ENCODE measurements around the gene SERAC1. TPM values are rescaled to one million over a fixed set of nuclear protein-coding genes. Genes with fewer than 3 reads are reported as not detected.

Gene SERAC1
- total and polyA plus RNA-seq, 2 donors (not counting 1 experiment from before 2014, with no cell fraction given): 1.9 to 5.8 TPM

DNA sequence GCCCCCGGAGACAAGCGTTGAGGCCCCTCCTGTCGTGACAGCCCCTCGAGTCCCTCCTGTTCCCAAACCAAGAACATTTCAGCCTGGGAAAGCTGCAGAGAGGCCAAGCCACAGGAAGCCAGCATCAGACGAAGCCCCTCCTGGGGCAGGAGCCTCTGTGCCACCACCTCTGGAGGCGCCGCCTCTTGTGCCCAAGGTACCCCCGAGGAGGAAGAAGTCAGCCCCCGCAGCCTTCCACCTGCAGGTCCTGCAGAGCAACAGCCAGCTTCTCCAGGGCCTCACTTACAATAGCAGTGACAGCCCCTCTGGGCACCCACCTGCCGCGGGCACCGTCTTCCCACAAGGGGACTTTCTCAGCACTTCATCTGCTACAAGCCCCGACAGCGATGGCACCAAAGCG lies 72.4 kb downstream of the SERAC1 start:
- DNase-seq (no peak), ATAC-seq (ENCODE audit: low read depth) (no peak)
- ChIA-PET POLR2A (no interaction called here), CTCF (no interaction called here)
- H3K9ac ChIP-seq (ENCODE audit: low read length): no peak overlapping the region
- no peaks in the 10 kb centered on the region for H3K79me2 ChIP-seq (ENCODE audit: control insufficient read depth, insufficient read depth, low read length)
- H3K4me1 Mint-ChIP-seq: no peaks in the 10 kb centered on the region
- no peak overlapping the region for H3K27ac ChIP-seq (ENCODE audit: low read length in 2 of 2)
- TF ChIP-seq, protein P1, sequence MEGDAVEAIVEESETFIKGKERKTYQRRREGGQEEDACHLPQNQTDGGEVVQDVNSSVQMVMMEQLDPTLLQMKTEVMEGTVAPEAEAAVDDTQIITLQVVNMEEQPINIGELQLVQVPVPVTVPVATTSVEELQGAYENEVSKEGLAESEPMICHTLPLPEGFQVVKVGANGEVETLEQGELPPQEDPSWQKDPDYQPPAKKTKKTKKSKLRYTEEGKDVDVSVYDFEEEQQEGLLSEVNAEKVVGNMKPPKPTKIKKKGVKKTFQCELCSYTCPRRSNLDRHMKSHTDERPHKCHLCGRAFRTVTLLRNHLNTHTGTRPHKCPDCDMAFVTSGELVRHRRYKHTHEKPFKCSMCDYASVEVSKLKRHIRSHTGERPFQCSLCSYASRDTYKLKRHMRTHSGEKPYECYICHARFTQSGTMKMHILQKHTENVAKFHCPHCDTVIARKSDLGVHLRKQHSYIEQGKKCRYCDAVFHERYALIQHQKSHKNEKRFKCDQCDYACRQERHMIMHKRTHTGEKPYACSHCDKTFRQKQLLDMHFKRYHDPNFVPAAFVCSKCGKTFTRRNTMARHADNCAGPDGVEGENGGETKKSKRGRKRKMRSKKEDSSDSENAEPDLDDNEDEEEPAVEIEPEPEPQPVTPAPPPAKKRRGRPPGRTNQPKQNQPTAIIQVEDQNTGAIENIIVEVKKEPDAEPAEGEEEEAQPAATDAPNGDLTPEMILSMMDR (IDR thresholded peaks at IDR 0.05): no peak
- no peak for TF ChIP-seq EZH2 (IDR thresholded peaks at IDR 0.05; ENCODE audit: borderline replicate concordance, insufficient read depth, low read depth, low read length, poor library complexity, severe bottlenecking)
- H3K36me3 ChIP-seq (replicated peaks in 1 of 2; ENCODE audit: control extremely low read depth in 1 of 2, control insufficient read depth in 1 of 2, extremely low read depth in 1 of 2, insufficient read depth in 2 of 2, low read length in 1 of 2): peaks cover 1 to 31% of the 10 kb centered on the region in 2 experiments
- H3K4me1 ChIP-seq (ENCODE audit: control insufficient read depth in 2 of 2, insufficient read depth in 2 of 2, low read length in 2 of 2): no peaks in the 10 kb centered on the region
- no peak overlapping the region for H3K4me3 ChIP-seq (ENCODE audit: control extremely low read depth in 1 of 5, extremely low read depth in 1 of 5, insufficient read depth in 1 of 5, low read depth in 2 of 5, low read length in 4 of 5)
- H3K9me3 Mint-ChIP-seq (ENCODE audit: insufficient read depth): no peaks in the 10 kb centered on the region
- intact Hi-C loops (cut with micrococcal nuclease): no loop called here
- no peak overlapping the region for H3K4me3 Mint-ChIP-seq
- no peak overlapping the region for H2AFZ ChIP-seq (ENCODE audit: insufficient read depth, low read depth, low read length, poor library complexity, severe bottlenecking)
- H3K27me3 ChIP-seq (replicated peaks in 1 of 4; ENCODE audit: control extremely low read depth in 1 of 4, control insufficient read depth in 3 of 4, insufficient read depth in 4 of 4, low read length in 3 of 4): no peaks in the 10 kb centered on the region
- no peaks in the 10 kb centered on the region for H4K20me1 ChIP-seq (ENCODE audit: control insufficient read depth, insufficient read depth, low read length, poor library complexity, severe bottlenecking)
- 95% methylated on average over 15 of the region's 15 CpGs for WGBS (ENCODE audit: insufficient coverage)
- H3K9me3 ChIP-seq (ENCODE audit: control extremely low read depth in 1 of 3, control insufficient read depth in 2 of 3, insufficient read depth in 1 of 3, low read length in 2 of 3): no peaks in the 10 kb centered on the region
- H3K27ac Mint-ChIP-seq: no peak overlapping the region
- H3K27me3 Mint-ChIP-seq: no peaks in the 10 kb centered on the region
- no peak overlapping the region for H3K4me2 ChIP-seq (replicated peaks; ENCODE audit: low read depth, low read length, poor library complexity, severe bottlenecking)

DNA sequence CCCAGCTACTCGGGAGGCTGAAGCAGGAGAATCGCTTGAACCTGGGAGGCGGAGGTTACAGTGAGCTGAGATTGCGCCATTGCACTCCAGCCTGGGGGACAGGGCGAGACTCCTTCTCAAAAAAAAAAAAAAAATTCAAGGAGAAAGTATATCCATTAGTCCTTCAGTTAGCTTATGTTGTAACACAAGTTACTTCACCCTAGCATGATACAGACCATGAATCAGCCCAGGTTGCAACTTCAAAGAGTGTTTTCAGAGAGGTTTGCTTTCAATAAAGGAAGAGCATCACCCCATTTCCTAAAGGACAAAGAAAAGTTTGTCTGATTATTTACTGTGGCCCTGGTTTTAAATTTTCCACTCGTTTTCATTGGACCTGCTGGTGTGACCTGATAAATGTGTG lies 73.0 kb downstream of the SERAC1 start:
- Mint-ChIP-seq H3K27ac (no peak overlapping the region), H3K27me3 (no peaks in the 10 kb centered on the region), H3K9me3 (ENCODE audit: insufficient read depth) (no peaks in the 10 kb centered on the region), H3K4me3 (no peak overlapping the region), H3K4me1 (no peaks in the 10 kb centered on the region)
- Histone ChIP-seq H3K4me3 (ENCODE audit: control extremely low read depth in 1 of 5, extremely low read depth in 1 of 5, insufficient read depth in 1 of 5, low read depth in 2 of 5, low read length in 4 of 5) (no peak overlapping the region), H2AFZ (ENCODE audit: insufficient read depth, low read depth, low read length, poor library complexity, severe bottlenecking) (no peak overlapping the region), H3K27ac (ENCODE audit: low read length in 2 of 2) (no peak overlapping the region), H4K20me1 (ENCODE audit: control insufficient read depth, insufficient read depth, low read length, poor library complexity, severe bottlenecking) (no peaks in the 10 kb centered on the region), H3K4me2 (replicated peaks; ENCODE audit: low read depth, low read length, poor library complexity, severe bottlenecking) (no peak overlapping the region), H3K9ac (ENCODE audit: low read length) (no peak overlapping the region), H3K4me1 (ENCODE audit: control insufficient read depth in 2 of 2, insufficient read depth in 2 of 2, low read length in 2 of 2) (no peaks in the 10 kb centered on the region), H3K9me3 (ENCODE audit: control extremely low read depth in 1 of 3, control insufficient read depth in 2 of 3, insufficient read depth in 1 of 3, low read length in 2 of 3) (no peaks in the 10 kb centered on the region), H3K79me2 (ENCODE audit: control insufficient read depth, insufficient read depth, low read length) (no peaks in the 10 kb centered on the region), H3K27me3 (replicated peaks in 1 of 4; ENCODE audit: control extremely low read depth in 1 of 4, control insufficient read depth in 3 of 4, insufficient read depth in 4 of 4, low read length in 3 of 4) (no peaks in the 10 kb centered on the region), H3K36me3 (replicated peaks in 1 of 2; ENCODE audit: control extremely low read depth in 1 of 2, control insufficient read depth in 1 of 2, extremely low read depth in 1 of 2, insufficient read depth in 2 of 2, low read length in 1 of 2) (peaks cover 1 to 31% of the 10 kb centered on the region in 2 experiments)
- ATAC-seq (ENCODE audit: low read depth) (no peak), DNase-seq (no peak)
- WGBS (ENCODE audit: insufficient coverage): no CpG with 5 or more reads among the region's 6 CpGs
- ChIA-PET POLR2A (no interaction called here), CTCF (no interaction called here)
- intact Hi-C loops (cut with micrococcal nuclease): no loop called here
- no peak for TF ChIP-seq EZH2 (IDR thresholded peaks at IDR 0.05; ENCODE audit: borderline replicate concordance, insufficient read depth, low read depth, low read length, poor library complexity, severe bottlenecking)
- TF ChIP-seq, protein P1 (IDR thresholded peaks at IDR 0.05): no peak

Data from B cell (primary cell).